SK-N-SH treated with all-trans-retinoic acid at 6 μM for 48 hours (cell line): ENCODE results near the gene BARX2.

Experiments
- CREB5 ChIP-seq: fragments of 250-450 bp; sonication (Bioruptor Pico); IDR thresholded peaks from 2 replicates; pipeline ENCODE4 v1.5.1; 2020; ENCODE audit warnings: low read depth, mild to moderate bottlenecking, moderate library complexity
- CSDC2 ChIP-seq: fragments of 250-450 bp; sonication (Bioruptor Pico); IDR thresholded peaks from 2 replicates; pipeline ENCODE4 v1.5.0; 2020; ENCODE audit warnings: mild to moderate bottlenecking, moderate library complexity
- RARB ChIP-seq: fragments of 250-450 bp; sonication (Bioruptor Pico); IDR thresholded peaks from 2 replicates; pipeline ENCODE4 v1.8.0; 2021; ENCODE audit warnings: mild to moderate bottlenecking, moderate library complexity
- TF ChIP-seq, protein P1 (sequence below): fragments of 250-450 bp; sonication (Bioruptor Pico); IDR thresholded peaks from 2 replicates; pipeline ENCODE4 v1.8.0; 2021; ENCODE audit warnings: low read depth, mild to moderate bottlenecking, moderate library complexity, borderline replicate concordance

DNA sequence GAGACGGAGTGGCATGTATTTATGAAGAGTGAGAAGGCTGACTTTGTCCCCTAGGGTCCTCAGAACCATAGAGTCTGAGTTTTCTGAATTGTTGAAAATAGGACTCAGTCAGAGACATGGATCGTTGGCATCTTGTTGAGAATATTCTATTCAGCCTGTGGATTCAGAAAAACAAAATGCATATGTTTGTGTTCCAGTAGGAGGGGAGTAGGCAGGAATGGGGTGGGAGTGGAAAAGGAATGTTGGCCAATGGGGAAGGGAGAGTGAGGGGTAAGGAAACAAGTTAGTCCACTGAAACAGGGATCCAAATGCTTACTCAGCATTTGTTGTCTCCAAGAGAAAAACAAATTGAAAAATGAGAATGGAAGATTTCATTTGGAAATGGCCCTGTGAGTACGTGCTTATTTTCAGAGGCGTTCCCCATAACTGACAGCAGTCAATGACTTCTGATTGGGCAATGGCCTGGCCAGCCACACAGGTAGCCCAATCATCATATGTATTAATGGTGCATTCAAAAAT, 14.7 kb downstream of the BARX2 start:
- TF ChIP-seq RARB (CRISPR knock-in tag): no peak
- no peak for TF ChIP-seq CREB5 (CRISPR knock-in tag)
- no peak for TF ChIP-seq CSDC2 (CRISPR knock-in tag)
- TF ChIP-seq, protein P1, sequence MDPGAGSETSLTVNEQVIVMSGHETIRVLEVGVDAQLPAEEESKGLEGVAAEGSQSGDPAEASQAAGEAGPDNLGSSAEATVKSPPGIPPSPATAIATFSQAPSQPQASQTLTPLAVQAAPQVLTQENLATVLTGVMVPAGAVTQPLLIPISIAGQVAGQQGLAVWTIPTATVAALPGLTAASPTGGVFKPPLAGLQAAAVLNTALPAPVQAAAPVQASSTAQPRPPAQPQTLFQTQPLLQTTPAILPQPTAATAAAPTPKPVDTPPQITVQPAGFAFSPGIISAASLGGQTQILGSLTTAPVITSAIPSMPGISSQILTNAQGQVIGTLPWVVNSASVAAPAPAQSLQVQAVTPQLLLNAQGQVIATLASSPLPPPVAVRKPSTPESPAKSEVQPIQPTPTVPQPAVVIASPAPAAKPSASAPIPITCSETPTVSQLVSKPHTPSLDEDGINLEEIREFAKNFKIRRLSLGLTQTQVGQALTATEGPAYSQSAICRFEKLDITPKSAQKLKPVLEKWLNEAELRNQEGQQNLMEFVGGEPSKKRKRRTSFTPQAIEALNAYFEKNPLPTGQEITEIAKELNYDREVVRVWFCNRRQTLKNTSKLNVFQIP (CRISPR knock-in tag): no peak
